DMS79 (cell line): ENCODE results near the gene MYO7A.

Experiments
- DNase-seq: peaks from one replicate; lab custom pipeline; 2025; lab: John Stamatoyannopoulos, UW

Gene MYO7A

DNA sequence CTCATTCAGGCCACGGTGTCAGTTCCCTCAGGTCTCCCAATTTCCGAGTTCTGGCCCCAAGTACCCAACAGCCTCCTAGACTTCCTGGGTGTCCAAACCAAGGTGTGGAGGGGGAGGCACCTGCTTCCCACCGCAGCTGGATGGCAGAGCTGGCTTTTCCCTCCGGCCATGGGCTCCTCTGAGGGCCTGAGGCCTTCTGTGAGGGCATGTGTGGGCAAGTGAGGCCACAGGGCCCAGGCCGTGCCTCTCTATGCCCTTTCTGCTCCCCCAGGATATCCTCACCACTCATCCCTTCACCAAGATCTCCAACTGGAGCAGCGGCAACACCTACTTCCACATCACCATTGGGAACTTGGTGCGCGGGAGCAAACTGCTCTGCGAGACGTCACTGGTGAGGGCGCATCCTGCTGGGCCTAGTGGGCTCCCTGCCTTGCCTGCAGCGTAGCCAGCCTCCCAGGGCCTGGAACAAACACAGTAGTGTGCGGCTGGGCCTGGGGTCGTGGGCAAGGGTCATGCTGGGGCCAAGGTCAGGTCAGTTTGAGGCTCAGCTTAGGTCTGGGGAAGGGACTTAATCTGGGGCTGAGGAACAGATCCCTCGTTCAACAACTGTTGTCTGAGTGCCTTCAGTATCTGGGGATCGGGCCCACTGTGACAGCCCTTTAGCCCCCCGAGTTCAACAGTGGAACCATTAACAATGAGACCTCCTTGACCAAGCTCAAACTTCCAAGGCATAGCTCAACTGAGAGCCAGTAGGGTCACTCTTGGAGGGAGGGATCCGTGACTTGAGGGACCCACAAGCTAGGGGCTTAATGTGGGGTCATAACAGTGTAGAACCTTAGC lies 85.8 kb downstream of the MYO7A start:
- DNase-seq: no peak

DNA sequence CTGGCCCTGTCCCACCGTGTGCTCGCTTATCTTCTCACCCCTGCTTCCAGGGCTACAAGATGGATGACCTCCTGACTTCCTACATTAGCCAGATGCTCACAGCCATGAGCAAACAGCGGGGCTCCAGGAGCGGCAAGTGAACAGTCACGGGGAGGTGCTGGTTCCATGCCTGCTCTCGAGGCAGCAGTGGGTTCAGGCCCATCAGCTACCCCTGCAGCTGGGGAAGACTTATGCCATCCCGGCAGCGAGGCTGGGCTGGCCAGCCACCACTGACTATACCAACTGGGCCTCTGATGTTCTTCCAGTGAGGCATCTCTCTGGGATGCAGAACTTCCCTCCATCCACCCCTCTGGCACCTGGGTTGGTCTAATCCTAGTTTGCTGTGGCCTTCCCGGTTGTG lies 86.5 kb downstream of the MYO7A start:
- no peak for DNase-seq

DNA sequence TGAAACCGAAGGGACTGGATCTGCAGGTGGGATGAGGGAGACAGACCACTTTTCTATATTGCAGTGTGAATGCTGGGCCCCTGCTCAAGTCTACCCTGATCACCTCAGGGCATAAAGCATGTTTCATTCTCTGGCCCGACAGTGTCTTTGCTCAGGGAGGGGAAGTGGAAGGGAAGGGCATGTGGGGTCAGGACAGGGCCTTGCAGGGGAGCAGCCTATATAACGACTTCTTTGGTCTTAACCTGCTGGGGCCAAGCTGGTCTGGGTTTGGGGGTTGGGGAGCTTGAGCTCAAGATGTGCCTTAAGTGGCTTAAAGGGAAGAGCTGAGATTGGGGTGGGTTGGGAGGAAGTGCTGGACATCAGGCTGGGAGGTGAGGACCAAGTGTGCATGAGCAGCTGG lies 87.1 kb downstream of the MYO7A start:
- no peak for DNase-seq

DNA sequence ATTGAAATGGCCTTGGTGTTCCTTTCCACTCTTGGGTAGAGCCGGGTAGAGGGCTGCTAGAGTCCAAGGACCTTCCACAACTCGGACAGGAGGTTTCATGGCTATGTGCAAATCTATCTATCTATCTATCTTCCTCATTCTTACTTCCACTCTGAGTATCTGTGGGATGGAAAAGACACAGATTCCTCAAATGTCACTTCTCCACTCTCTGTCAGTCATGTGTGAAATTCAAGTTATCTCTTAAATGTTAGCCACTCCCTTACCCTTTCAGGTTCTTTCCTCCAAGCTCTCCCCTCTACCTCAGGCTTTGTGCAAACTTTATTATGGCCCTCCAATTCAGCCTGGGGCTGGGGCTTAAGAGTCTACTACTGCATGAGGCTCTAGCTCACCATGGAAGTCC lies 89.1 kb downstream of the MYO7A start:
- DNase-seq: no peak

DNA sequence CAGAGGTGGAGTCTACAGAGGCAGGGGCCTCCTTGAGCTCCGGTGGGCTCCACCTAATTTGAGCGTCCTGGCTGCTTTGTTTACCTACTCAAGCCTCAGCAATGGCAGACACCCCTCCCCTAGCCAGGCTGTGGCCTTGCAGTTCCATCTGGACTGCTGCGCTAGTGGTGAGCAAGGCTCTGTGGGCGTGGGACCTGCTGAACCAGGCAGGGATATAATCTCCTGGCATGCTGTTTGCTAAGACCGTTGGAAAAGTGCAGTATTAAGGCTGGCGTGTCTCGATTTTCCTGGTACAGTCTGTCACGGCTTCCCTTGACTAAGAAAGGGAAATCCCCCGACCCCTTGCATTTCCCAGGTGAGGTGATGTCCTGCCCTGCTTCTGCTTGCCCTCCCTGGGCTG lies 95.8 kb downstream of the MYO7A start:
- DNase-seq: no peak

DNA sequence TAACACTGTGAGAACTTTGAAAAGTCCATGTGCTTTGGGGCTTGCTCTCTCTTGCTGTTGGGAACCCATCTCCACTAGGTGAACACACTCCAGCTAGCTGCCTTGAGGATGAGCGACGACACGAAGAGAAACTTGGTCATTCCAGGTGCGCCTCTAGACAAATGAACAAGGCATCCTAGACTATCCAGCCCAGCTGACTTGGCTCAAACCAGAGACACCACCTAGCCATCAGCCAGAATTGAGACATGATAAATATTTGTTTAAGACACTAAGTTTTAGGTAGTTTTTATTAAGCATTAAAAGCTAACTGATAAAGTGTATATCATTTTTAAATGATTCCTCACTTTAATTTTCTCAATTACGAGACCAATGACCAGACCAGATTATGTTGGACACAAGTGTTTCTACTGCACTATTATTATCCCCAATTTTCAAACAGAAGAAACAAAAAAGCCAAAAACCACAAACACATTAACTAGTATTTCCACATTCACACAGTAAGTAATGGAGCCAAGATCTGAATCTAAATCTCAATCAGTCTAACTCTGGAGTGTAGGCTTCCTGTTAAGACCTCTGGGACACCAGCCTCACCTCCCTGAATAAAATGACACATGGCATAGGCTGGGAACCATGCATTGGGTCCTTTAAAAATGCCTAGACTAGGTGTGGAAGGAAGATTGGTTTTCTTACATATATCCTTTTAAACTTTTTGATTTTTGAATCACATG lies 103.0 kb downstream of the MYO7A start:
- no peak for DNase-seq

DNA sequence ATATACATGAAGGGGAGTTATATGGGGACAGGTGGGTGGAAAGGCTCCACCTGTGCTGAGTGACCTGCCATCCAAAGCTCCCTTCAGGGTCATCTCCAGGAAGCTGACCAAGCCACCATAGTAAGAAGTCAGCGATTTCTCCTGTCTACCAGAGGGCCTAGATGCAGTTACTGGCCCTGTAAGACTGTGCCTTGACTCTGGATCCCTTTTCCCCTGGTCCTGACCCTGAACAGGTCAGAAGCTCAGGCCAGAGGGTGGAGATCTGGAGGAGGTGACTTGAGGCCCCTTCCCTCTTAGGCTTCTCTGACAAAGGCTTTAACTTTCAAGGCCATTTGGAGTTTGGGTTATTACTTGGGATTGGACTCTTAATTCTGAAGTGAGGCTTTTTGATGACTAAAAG lies 103.8 kb downstream of the MYO7A start:
- no peak for DNase-seq

DNA sequence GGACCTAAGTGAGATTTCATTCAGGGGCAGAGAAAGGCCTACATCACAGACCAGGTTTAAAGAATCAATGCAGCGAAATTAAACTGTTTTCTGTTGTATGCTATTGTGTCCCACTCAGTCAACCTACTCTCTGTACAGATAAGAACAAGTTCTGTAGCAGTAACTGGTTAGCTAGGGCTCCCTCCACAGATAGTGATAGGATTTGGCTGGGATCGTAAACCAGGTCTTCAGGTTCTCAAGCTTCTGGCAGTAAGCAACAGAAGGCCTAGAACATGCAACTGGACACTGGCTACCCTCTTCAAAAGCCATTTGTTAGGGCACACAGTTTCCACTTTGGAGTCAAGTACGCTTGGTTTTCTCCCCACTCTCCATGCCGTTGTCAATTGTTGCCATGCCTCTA lies 104.2 kb downstream of the MYO7A start:
- no peak for DNase-seq

DNA sequence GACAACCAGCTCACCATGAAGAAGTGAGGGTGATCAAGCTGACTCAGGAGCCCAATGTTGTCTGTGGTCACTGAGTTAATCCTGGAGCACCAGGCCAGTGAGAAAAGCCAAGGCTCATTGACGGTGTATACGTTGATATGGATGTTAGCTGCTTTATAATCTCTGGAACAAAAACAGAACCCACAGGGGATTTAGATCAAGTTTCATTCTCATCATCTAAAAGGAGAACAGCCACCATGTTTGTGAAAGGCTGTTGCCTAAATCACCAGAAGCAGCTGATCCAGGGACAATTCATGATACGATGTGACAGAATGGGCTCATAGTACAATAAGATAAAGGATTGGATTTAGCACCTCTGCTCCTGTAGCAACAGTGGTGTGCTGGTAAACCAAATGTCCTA lies 105.0 kb downstream of the MYO7A start:
- no peak for DNase-seq

DNA sequence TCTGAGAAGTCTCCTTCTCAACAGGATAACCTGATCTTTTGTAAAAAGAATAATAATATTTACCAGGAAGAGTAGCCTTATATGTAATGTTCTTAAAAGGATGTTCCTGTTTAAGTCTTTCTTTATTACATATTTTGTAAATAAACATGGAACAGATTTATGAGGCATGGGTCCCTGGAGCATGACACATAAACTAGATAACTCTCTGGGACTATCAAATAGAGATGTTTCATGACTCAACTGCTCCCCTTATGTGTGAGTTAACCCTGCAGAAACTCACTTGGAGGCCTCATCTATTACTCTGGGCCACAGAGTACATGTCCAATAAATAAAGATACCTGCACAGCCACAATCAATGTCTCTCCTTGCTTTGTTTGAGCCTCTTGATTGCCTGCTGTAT lies 108.9 kb downstream of the MYO7A start:
- DNase-seq: no peak

DNA sequence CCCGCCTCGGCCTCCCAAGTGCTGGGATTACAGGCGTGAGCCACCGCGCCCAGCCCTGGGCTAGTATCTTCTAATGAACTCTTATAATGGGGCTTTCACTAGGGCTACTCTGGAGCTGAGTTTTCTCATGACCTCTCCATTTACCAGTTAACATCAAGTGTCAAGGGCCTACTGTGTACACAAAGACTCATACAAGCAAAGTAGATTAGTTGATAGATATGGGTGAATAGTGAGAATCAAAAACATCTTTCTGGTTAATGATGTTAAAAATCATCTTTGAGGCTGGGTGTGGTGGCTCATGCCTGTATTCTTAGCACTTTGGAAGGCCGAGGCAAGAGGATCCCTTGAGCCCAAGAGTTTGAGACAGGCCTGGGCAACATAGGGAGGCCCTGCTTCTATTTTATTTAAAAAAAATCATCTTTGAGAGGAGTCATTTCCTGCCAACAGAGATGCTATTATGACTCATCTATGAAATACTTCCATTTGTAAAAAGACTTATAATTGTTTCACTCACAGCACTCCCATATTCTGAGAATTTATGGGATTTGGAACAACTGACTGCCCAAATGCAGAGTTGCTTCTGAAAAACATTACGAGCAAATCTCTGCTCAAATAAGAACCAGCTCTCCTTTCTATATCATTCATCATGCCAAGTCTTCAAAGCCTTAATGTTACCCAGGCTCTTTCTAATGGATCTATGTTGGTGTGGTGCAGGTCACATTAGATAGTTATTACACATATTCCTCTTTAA lies 116.4 kb downstream of the MYO7A start:
- no peak for DNase-seq

DNA sequence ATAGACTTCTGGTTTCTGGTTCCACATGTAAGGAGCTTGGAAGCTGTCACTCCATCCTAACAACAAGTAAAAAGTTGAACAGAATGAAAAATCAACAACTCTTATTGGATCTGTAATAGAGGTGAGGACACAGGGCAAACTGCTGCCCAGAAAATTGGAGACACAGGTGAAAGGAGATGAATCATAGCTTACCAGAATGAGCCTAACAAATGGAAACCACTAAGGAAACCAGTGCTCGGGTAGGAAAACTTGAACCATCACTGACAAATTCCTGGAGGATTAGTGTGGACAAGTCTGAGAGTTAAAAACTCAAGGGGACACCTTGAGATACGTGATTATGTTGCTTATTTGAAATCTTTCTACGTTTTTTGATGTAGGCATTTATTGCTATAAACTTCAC lies 121.4 kb downstream of the MYO7A start:
- no peak for DNase-seq

DNA sequence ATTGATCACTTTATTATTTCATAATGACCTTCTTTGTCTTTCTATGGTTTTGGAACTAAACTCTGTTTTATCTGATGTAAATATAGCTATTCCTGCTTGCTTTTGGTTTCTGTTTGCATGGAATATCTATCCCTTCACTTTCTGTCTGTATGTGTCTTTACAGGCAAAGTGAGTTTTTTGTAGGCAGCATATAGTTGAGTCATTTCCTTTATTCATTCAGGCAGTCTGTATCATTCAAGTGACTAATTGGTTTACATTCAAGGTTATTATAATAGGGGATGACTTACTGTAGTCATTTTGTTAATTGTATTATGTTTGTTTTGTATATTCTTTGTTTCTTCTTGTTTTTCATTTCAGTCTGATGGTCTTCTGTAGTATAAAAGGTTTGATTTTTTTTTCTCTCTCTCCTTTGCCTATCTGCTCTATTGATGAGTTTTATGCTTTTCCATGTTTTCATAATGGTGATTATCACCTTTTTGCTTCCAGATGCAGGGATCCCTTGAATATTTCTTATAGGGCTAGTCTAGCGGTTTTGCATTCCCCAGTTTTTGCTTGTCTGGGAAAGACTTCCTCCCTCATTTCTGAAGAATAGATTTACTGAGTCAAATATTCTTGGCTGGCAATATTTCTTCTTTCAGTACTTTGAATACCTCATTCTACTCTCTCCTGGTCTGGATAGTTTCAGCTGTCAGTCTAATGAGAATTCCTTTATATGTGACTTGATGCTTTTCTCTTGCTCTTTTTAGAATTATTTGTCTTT lies 123.0 kb downstream of the MYO7A start:
- DNase-seq: no peak

DNA sequence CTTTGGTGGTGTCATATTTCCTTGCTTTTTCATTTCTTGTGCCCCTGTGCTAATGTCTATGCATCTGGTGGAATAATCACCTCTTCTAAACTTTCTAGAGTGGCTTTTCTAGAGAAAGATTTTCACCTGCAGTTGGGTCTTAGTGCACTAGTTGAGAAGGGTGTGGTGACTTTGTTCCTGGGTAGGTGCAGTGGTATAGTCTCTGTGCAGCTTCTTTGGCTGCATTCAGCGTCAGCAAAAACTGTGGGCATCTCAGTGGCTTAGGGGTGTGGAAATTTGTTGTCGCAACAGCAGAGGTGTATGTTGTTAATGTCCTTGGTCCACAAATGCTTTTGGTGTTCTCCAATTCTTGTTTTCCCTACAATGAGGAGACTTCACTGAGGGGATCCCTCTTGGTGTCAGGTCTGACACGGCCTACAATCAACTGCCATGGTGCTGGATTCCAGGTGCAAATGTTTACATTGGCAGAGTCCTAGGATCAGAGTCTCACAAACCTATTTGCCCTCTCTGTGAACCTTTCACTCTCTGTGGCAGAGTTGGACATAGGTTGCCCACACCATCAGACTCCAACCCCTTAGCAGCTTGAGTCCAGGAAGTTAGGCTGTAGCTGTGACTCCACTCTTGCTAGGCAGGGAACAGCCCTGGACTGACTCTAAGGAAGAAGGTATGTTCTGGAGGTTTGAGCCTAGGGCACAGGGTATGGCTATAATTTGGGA lies 124.7 kb downstream of the MYO7A start:
- no peak for DNase-seq

DNA sequence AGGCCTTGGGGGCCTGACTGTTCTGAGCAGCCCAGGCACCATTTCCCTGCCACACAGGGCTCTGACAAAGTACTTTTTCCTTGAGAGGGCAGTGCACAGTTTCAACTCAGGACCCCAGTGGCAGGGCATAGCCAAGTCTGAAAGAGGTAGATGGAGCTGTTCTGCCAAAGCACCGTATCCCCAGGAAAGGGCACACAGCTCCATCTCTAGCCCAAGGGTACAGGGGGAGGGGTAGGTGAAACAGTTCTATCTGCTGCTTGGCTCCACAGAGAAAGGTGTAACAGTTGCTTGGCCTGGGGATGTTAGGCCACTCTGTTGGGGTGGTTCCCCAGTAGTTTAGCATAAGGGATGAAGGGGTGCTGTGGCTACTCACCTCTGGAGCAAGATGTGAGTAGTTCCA lies 125.6 kb downstream of the MYO7A start:
- DNase-seq: no peak

DNA sequence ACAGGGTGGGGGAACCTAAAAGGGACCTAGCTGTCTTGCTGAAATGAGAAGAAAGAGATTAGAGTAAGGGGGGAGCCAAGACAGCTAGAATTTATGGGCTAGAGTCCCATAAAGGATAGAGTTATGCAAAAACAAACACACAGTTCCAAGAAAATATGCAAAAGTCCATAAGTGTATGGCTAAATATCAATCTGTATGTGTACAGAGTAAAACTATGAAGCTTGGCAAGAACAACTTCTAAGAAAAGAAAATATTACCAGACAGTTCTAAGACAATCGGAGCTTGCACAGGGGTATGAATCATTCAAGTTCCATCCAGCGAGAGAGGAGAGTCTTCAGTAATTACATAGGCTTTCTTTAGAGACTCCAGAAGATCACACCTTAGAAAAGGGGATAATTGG lies 131.6 kb downstream of the MYO7A start:
- DNase-seq: no peak

DNA sequence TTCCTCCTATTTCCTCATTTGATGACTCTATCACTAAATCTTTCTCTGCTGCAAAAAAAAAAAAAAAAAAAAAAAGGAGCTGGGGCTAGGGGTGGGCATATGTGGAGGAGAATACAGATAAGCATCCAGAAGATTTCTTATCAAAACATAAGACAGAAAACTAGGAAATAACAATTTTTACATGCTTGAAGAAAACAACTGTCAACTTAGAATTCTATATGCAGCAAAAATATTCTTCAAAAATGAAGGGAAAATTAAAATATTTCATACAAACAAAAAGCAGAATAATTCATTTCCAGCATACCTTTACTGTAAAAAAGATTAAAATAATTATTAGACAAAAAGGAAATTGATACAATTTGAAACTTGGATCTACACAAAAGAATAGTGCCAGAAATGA lies 134.8 kb downstream of the MYO7A start:
- DNase-seq: no peak
